DND-41 (cell line): ENCODE measurements around the gene DHCR7.

ENCODE experiments used
- ATAC-seq: fragments of 200-7000 bp; cut with Tn5 transposase; 3 replicates; pipeline ENCODE4 v1.9.1; 2021; ENCODE audit warnings: low read depth; ENCODE audit not compliant: insufficient read depth
- DNase-seq: peaks from one replicate; pipeline ENCODE4 v3.0.0-alpha.2; 2020
- H2AFZ ChIP-seq: 2 replicates; pipeline ENCODE4 v1.6.0; 2012; ENCODE audit warnings: low read depth, low read length
- H3K27ac ChIP-seq: 2 replicates; pipeline ENCODE4 v1.5.1; 2012; ENCODE audit warnings: low read length, inconsistent platforms
- H3K27me3 ChIP-seq: fragments of 200-600 bp; sonication (generic); 2 replicates; pipeline ENCODE4 v1.6.0; 2012; ENCODE audit warnings: low read length, mild to moderate bottlenecking, inconsistent platforms; ENCODE audit not compliant: insufficient read depth, poor library complexity
- H3K36me3 ChIP-seq: 2 replicates; pipeline ENCODE4 v1.5.1; 2012; ENCODE audit warnings: low read length, inconsistent platforms; ENCODE audit not compliant: insufficient read depth
- H3K4me1 ChIP-seq: 2 replicates; pipeline ENCODE4 v1.5.1; 2012; ENCODE audit warnings: mild to moderate bottlenecking, low read length; ENCODE audit not compliant: insufficient read depth
- H3K4me2 ChIP-seq: 2 replicates; pipeline ENCODE4 v1.6.0; 2012; ENCODE audit warnings: mild to moderate bottlenecking, moderate library complexity, low read length, inconsistent platforms; ENCODE audit not compliant: insufficient read depth
- H3K4me3 ChIP-seq, 2 experiments: fragments of 200-600 bp in 1 of 2; shearing (Covaris generic) in 1 of 2; 2 replicates each; pipeline ENCODE4 v1.5.1; 2012 to 2016; ENCODE audit warnings: inconsistent platforms in 2 of 2, low read length in 2 of 2, mild to moderate bottlenecking in 2 of 2, low read depth in 1 of 2, moderate library complexity in 1 of 2
- H3K79me2 ChIP-seq: 2 replicates; pipeline ENCODE4 v1.6.0; 2012; ENCODE audit warnings: low read length, inconsistent platforms; ENCODE audit not compliant: insufficient read depth
- H3K9ac ChIP-seq: 2 replicates; pipeline ENCODE4 v1.6.0; 2012; ENCODE audit warnings: low read depth, mild to moderate bottlenecking, inconsistent platforms, low read length, moderate library complexity
- H3K9me3 ChIP-seq: 2 replicates; pipeline ENCODE4 v1.5.1; 2012; ENCODE audit warnings: low read length, moderate library complexity, mild to moderate bottlenecking, inconsistent platforms; ENCODE audit not compliant: insufficient read depth, severe bottlenecking
- H4K20me1 ChIP-seq: 2 replicates; pipeline ENCODE4 v1.6.0; 2012; ENCODE audit warnings: low read length; ENCODE audit not compliant: insufficient read depth
- EZH2 ChIP-seq: IDR thresholded peaks from 3 replicates; pipeline ENCODE4 v1.6.1; 2012; ENCODE audit warnings: borderline replicate concordance, low read depth, mild to moderate bottlenecking, moderate library complexity, low read length, inconsistent platforms; ENCODE audit not compliant: severe bottlenecking
- TF ChIP-seq, protein P1 (sequence below): IDR thresholded peaks from 2 replicates; pipeline ENCODE4 v1.5.1; 2012; ENCODE audit warnings: borderline replicate concordance, low read length, moderate library complexity, mild to moderate bottlenecking; ENCODE audit not compliant: poor library complexity, severe bottlenecking; ENCODE audit errors: extremely low read depth

Gene DHCR7

DNA sequence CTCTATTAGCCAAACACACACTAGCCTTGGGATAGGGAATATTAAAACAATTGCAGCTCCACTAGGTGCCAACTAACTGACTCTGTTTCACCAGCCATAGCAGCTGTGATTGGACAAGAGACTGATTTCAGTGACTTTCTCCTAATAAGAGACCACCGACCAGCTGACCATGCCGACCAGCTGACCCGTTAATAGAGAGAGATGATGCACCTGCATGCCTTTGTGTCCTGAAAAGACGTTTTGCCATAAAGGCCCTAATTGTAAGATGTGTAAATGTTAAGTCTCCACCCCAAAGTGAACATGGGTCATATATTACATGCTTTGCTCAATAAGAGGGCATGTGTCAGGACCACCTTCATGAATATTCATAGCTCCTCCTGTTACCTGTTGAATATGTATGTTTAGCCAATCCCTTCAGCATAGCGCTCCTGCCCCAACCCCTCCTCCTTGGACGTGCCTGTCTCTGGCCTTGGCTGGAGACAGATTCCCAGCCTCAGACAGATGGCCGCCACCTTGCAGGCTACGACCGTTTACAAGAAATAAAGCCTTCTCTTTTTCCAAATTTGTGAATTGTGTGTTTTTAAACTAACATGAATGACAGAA is 3.5 kb upstream of the DHCR7 start:
- ATAC-seq (no peak), DNase-seq (peak; percentile 21)
- peak overlapping the region; percentile 76 for H2AFZ ChIP-seq
- peak overlapping the region; percentile 92 for H3K27ac ChIP-seq
- peak overlapping the region; percentile 97 for H3K4me2 ChIP-seq
- peak overlapping the region; percentile 47 to 98; a peak in 3 of 4 replicates for H3K4me3 ChIP-seq
- no peaks in the 10 kb centered on the region for H3K27me3 ChIP-seq
- H3K9ac ChIP-seq: peak overlapping the region; percentile 79
- no peaks in the 10 kb centered on the region for H3K9me3 ChIP-seq
- peaks cover 67% of the 10 kb centered on the region for H3K4me1 ChIP-seq
- H3K79me2 ChIP-seq: peaks cover 69% of the 10 kb centered on the region
- H3K36me3 ChIP-seq: peaks cover 39% of the 10 kb centered on the region
- H4K20me1 ChIP-seq: peaks cover 10% of the 10 kb centered on the region; the same call in 1 of the 2 replicates
- TF ChIP-seq, protein P1, sequence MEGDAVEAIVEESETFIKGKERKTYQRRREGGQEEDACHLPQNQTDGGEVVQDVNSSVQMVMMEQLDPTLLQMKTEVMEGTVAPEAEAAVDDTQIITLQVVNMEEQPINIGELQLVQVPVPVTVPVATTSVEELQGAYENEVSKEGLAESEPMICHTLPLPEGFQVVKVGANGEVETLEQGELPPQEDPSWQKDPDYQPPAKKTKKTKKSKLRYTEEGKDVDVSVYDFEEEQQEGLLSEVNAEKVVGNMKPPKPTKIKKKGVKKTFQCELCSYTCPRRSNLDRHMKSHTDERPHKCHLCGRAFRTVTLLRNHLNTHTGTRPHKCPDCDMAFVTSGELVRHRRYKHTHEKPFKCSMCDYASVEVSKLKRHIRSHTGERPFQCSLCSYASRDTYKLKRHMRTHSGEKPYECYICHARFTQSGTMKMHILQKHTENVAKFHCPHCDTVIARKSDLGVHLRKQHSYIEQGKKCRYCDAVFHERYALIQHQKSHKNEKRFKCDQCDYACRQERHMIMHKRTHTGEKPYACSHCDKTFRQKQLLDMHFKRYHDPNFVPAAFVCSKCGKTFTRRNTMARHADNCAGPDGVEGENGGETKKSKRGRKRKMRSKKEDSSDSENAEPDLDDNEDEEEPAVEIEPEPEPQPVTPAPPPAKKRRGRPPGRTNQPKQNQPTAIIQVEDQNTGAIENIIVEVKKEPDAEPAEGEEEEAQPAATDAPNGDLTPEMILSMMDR: no peak
- no peak for TF ChIP-seq EZH2

DNA sequence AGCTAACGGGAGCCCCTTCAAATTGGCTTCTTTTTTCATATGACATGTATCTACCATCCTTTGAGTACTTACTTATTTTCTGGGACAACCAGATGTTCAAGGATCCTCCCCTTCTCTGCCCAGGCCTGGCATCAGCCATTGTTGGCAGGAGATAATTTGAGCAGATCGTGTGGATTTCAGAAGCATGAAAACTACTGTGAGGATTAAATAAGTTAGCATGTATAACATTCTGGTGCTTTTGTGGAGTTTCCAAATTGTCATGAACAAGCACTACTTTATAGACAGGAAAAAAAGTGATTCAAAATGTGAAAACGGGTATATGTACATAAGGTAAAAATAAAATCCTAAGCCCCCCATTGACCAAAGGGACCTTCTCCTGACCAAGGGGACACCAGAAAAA is 2.7 kb upstream of the DHCR7 start:
- peak overlapping the region; percentile 92 for H3K27ac ChIP-seq
- DNase-seq (no peak), ATAC-seq (no peak)
- peak overlapping the region; percentile 97 for H3K4me2 ChIP-seq
- peak overlapping the region; percentile 79 for H3K9ac ChIP-seq
- peak overlapping the region in 1 of 2 experiments; percentile 98; a peak in 1 of 4 replicates for H3K4me3 ChIP-seq
- peaks cover 69% of the 10 kb centered on the region for H3K4me1 ChIP-seq
- H4K20me1 ChIP-seq: 0 out of 2 replicates have a peak, but pooled peaks cover 5% of the 10 kb centered on the region
- peaks cover 5% of the 10 kb centered on the region for H3K9me3 ChIP-seq
- no peak overlapping the region for H2AFZ ChIP-seq
- no peaks in the 10 kb centered on the region for H3K27me3 ChIP-seq
- peaks cover 39% of the 10 kb centered on the region for H3K36me3 ChIP-seq
- H3K79me2 ChIP-seq: peaks cover 69% of the 10 kb centered on the region
- TF ChIP-seq, protein P1: no peak
- no peak for TF ChIP-seq EZH2

DNA sequence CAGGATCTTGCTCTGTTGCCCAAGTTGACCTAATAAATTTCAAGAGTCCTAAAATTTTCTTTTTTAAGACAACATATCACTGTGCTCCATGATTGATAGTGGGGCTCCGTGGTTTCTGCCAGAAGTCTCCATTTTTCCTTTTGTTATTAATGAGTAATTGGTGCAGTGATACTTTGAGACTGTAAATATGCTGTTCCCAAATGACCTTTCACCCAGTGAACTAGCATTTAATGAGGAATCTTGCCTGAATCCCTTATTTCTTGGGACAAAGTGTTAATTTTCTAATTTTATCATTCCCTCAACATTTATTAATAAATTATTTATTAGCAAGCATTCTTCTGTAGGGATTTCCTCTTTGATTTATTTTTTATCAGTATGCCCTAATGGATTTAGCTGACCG is 2.3 kb upstream of the DHCR7 start:
- Histone ChIP-seq H4K20me1 (0 out of 2 replicates have a peak, but pooled peaks cover 5% of the 10 kb centered on the region), H3K4me2 (peak overlapping the region; percentile 97; the same call in 1 of the 2 replicates), H3K4me3 (0 out of 4 replicates have a peak overlapping the region, but pooled peaks of 1 of the 2 experiments have one; percentile 8), H3K9ac (peak overlapping the region; percentile 71; the same call in 1 of the 2 replicates), H3K27ac (no peak overlapping the region; the same call in 1 of the 2 replicates), H3K36me3 (peaks cover 39% of the 10 kb centered on the region), H3K79me2 (peaks cover 69% of the 10 kb centered on the region), H3K4me1 (peaks cover 69% of the 10 kb centered on the region), H3K27me3 (no peaks in the 10 kb centered on the region), H3K9me3 (peaks cover 6% of the 10 kb centered on the region), H2AFZ (no peak overlapping the region)
- no peak for DNase-seq
- ATAC-seq: no peak
- TF ChIP-seq EZH2: no peak
- TF ChIP-seq, protein P1: no peak
